Prostate gland (tissue), 2 donors: ENCODE measurements around the gene LIMCH1.

Experiments used
- CTCF ChIP-seq, 4 experiments: fragments of 200-600 bp in 2 of 4; fragments of 450-650 bp in 2 of 4; sonication (generic) in 2 of 4; IDR thresholded peaks; 1 replicate in 3 of 4; 2 replicates in 1 of 4; pipeline ENCODE4 v1.5.1; 2016 to 2019; ENCODE audit warnings: antibody characterized with exemption in 4 of 4, mild to moderate bottlenecking in 2 of 4, moderate library complexity in 2 of 4
- POLR2A ChIP-seq: fragments of 450-650 bp; IDR thresholded peaks from one replicate; pipeline ENCODE4 v1.6.1; 2016; ENCODE audit warnings: antibody characterized with exemption, mild to moderate bottlenecking
- POLR2AphosphoS5 ChIP-seq: sonication (generic); formaldehyde crosslinking; IDR thresholded peaks from one replicate; pipeline ENCODE4 v1.6.1; 2017; ENCODE audit warnings: antibody characterized with exemption

GRCh38 chr4:41532336-41532735 is 5.6 kb upstream of the LIMCH1 start:
- TF ChIP-seq CTCF (IDR thresholded peaks at IDR 0.05) (no peak), POLR2A (no peak), POLR2AphosphoS5 (no peak)
